Measurements from ENCODE around the gene PPP2R5B.

Gene PPP2R5B

GRCh38 chr11:64908766-64909165, 15.7 kb upstream of the PPP2R5B start:
- Histone ChIP-seq H2AK5ac (ENCODE audit: low read length) (no peak overlapping the region), H3K9ac (ENCODE audit: low read length) (no peak overlapping the region), H2BK5ac (ENCODE audit: low read depth, low read length, poor library complexity) (no peak overlapping the region), H3K14ac (ENCODE audit: low read length) (no peak overlapping the region), H3K36me3 (ENCODE audit: control insufficient read depth in 1 of 2, insufficient read depth in 2 of 2, low read length in 2 of 2) (peaks cover 77 to 81% of the 10 kb centered on the region in 2 experiments), H3K4me1 (ENCODE audit: control insufficient read depth in 1 of 2, insufficient read depth in 2 of 2, low read length in 2 of 2) (no peaks in the 10 kb centered on the region), H4K8ac (ENCODE audit: low read depth, low read length) (no peak overlapping the region), H3K79me2 (ENCODE audit: control insufficient read depth, insufficient read depth, low read length, poor library complexity) (no peaks in the 10 kb centered on the region), H2AFZ (ENCODE audit: insufficient read depth, low read length, poor library complexity) (no peak overlapping the region), H3K27ac (ENCODE audit: low read depth, low read length) (no peak overlapping the region), H2BK12ac (ENCODE audit: low read length) (no peak overlapping the region), H3K27me3 (ENCODE audit: insufficient read depth, low read length) (no peaks in the 10 kb centered on the region), H3K4me2 (ENCODE audit: low read length) (no peak overlapping the region), H3K79me1 (ENCODE audit: low read length) (no peaks in the 10 kb centered on the region), H3K4me3 (ENCODE audit: low read depth, low read length) (no peak overlapping the region), H4K91ac (ENCODE audit: low read depth, low read length) (no peak overlapping the region), H3K9me3 (ENCODE audit: insufficient read depth, low read depth, low read length) (peaks cover 2% of the 10 kb centered on the region), H3K23ac (ENCODE audit: low read length) (no peak overlapping the region), H2BK120ac (ENCODE audit: insufficient read depth, low read length, poor library complexity) (no peak overlapping the region), H3K4ac (ENCODE audit: low read depth, low read length) (no peak overlapping the region), H3K18ac (ENCODE audit: low read length) (no peak overlapping the region), H4K12ac (ENCODE audit: low read depth, low read length) (no peak overlapping the region)
- WGBS (ENCODE audit: extremely low coverage, insufficient coverage, insufficient read length), result no CpG with 5 or more reads among the region's 11 CpGs
- no peak for DNase-seq

GRCh38 chr11:64909653-64910343, 14.7 kb upstream of the PPP2R5B start:
- H3K23ac ChIP-seq (ENCODE audit: low read length), result no peak overlapping the region
- H4K91ac ChIP-seq (ENCODE audit: low read depth, low read length), result no peak overlapping the region
- H3K14ac ChIP-seq (ENCODE audit: low read length), result no peak overlapping the region
- H2BK5ac ChIP-seq (ENCODE audit: low read depth, low read length, poor library complexity), result no peak overlapping the region
- no peaks in the 10 kb centered on the region for H3K27me3 ChIP-seq (ENCODE audit: insufficient read depth, low read length)
- no peak overlapping the region for H3K9ac ChIP-seq (ENCODE audit: low read length)
- H4K12ac ChIP-seq (ENCODE audit: low read depth, low read length), result no peak overlapping the region
- no peak overlapping the region for H3K4me3 ChIP-seq (ENCODE audit: low read depth, low read length)
- H3K9me3 ChIP-seq (ENCODE audit: insufficient read depth, low read depth, low read length), result peaks cover 4% of the 10 kb centered on the region
- no peak overlapping the region for H3K4me2 ChIP-seq (ENCODE audit: low read length)
- no peak overlapping the region for H2BK12ac ChIP-seq (ENCODE audit: low read length)
- no peaks in the 10 kb centered on the region for H3K4me1 ChIP-seq (ENCODE audit: control insufficient read depth in 1 of 2, insufficient read depth in 2 of 2, low read length in 2 of 2)
- H2AFZ ChIP-seq (ENCODE audit: insufficient read depth, low read length, poor library complexity), result no peak overlapping the region
- no peak overlapping the region for H2BK120ac ChIP-seq (ENCODE audit: insufficient read depth, low read length, poor library complexity)
- H3K79me1 ChIP-seq (ENCODE audit: low read length), result no peaks in the 10 kb centered on the region
- no peaks in the 10 kb centered on the region for H3K79me2 ChIP-seq (ENCODE audit: control insufficient read depth, insufficient read depth, low read length, poor library complexity)
- WGBS (ENCODE audit: extremely low coverage, insufficient coverage, insufficient read length), result no CpG with 5 or more reads among the region's 39 CpGs
- no peak overlapping the region for H2AK5ac ChIP-seq (ENCODE audit: low read length)
- no peak for DNase-seq
- no peak overlapping the region for H3K4ac ChIP-seq (ENCODE audit: low read depth, low read length)
- H3K27ac ChIP-seq (ENCODE audit: low read depth, low read length), result no peak overlapping the region
- peaks cover 82 to 88% of the 10 kb centered on the region in 2 experiments for H3K36me3 ChIP-seq (ENCODE audit: control insufficient read depth in 1 of 2, insufficient read depth in 2 of 2, low read length in 2 of 2)
- H4K8ac ChIP-seq (ENCODE audit: low read depth, low read length), result no peak overlapping the region
- no peak overlapping the region for H3K18ac ChIP-seq (ENCODE audit: low read length)

GRCh38 chr11:64910451-64911093, 13.9 kb upstream of the PPP2R5B start:
- Histone ChIP-seq H3K79me1 (ENCODE audit: low read length) (no peaks in the 10 kb centered on the region), H3K9ac (ENCODE audit: low read length) (no peak overlapping the region), H4K8ac (ENCODE audit: low read depth, low read length) (no peak overlapping the region), H3K27ac (ENCODE audit: low read depth, low read length) (no peak overlapping the region), H3K27me3 (ENCODE audit: insufficient read depth, low read length) (no peaks in the 10 kb centered on the region), H3K79me2 (ENCODE audit: control insufficient read depth, insufficient read depth, low read length, poor library complexity) (no peaks in the 10 kb centered on the region), H3K18ac (ENCODE audit: low read length) (no peak overlapping the region), H3K4me1 (ENCODE audit: control insufficient read depth in 1 of 2, insufficient read depth in 2 of 2, low read length in 2 of 2) (no peaks in the 10 kb centered on the region), H3K14ac (ENCODE audit: low read length) (no peak overlapping the region), H4K12ac (ENCODE audit: low read depth, low read length) (no peak overlapping the region), H3K9me3 (ENCODE audit: insufficient read depth, low read depth, low read length) (peaks cover 2% of the 10 kb centered on the region), H3K4me3 (ENCODE audit: low read depth, low read length) (no peak overlapping the region), H2AFZ (ENCODE audit: insufficient read depth, low read length, poor library complexity) (no peak overlapping the region), H2BK120ac (ENCODE audit: insufficient read depth, low read length, poor library complexity) (no peak overlapping the region), H2BK12ac (ENCODE audit: low read length) (no peak overlapping the region), H2AK5ac (ENCODE audit: low read length) (no peak overlapping the region), H3K36me3 (ENCODE audit: control insufficient read depth in 1 of 2, insufficient read depth in 2 of 2, low read length in 2 of 2) (peaks cover 78 to 84% of the 10 kb centered on the region in 2 experiments), H3K23ac (ENCODE audit: low read length) (no peak overlapping the region), H4K91ac (ENCODE audit: low read depth, low read length) (no peak overlapping the region), H2BK5ac (ENCODE audit: low read depth, low read length, poor library complexity) (no peak overlapping the region), H3K4me2 (ENCODE audit: low read length) (no peak overlapping the region), H3K4ac (ENCODE audit: low read depth, low read length) (no peak overlapping the region)
- DNase-seq, result no peak
- no CpG with 5 or more reads among the region's 27 CpGs for WGBS (ENCODE audit: extremely low coverage, insufficient coverage, insufficient read length)

- Histone ChIP-seq H3K23ac (ENCODE audit: low read length) (no peak overlapping the region), H3K27ac (ENCODE audit: low read depth, low read length) (no peak overlapping the region), H3K79me2 (ENCODE audit: control insufficient read depth, insufficient read depth, low read length, poor library complexity) (no peaks in the 10 kb centered on the region), H3K36me3 (ENCODE audit: control insufficient read depth in 1 of 2, insufficient read depth in 2 of 2, low read length in 2 of 2) (peaks cover 73 to 78% of the 10 kb centered on the region in 2 experiments), H3K9me3 (ENCODE audit: insufficient read depth, low read depth, low read length) (peaks cover 2% of the 10 kb centered on the region), H3K14ac (ENCODE audit: low read length) (no peak overlapping the region), H3K4me2 (ENCODE audit: low read length) (no peak overlapping the region), H3K9ac (ENCODE audit: low read length) (no peak overlapping the region), H3K27me3 (ENCODE audit: insufficient read depth, low read length) (no peaks in the 10 kb centered on the region), H4K91ac (ENCODE audit: low read depth, low read length) (no peak overlapping the region), H2BK12ac (ENCODE audit: low read length) (no peak overlapping the region), H3K4ac (ENCODE audit: low read depth, low read length) (no peak overlapping the region), H3K79me1 (ENCODE audit: low read length) (no peaks in the 10 kb centered on the region), H2BK5ac (ENCODE audit: low read depth, low read length, poor library complexity) (no peak overlapping the region), H3K4me1 (ENCODE audit: control insufficient read depth in 1 of 2, insufficient read depth in 2 of 2, low read length in 2 of 2) (peaks cover 4 to 5% of the 10 kb centered on the region in 2 experiments), H3K18ac (ENCODE audit: low read length) (no peak overlapping the region), H3K4me3 (ENCODE audit: low read depth, low read length) (no peak overlapping the region), H4K8ac (ENCODE audit: low read depth, low read length) (no peak overlapping the region), H2BK120ac (ENCODE audit: insufficient read depth, low read length, poor library complexity) (no peak overlapping the region), H2AFZ (ENCODE audit: insufficient read depth, low read length, poor library complexity) (no peak overlapping the region), H2AK5ac (ENCODE audit: low read length) (no peak overlapping the region), H4K12ac (ENCODE audit: low read depth, low read length) (no peak overlapping the region)
- no CpG with 5 or more reads among the region's 7 CpGs for WGBS (ENCODE audit: extremely low coverage, insufficient coverage, insufficient read length)
- no peak for DNase-seq
Measured at GRCh38 chr11:64911142-64911541, 13.3 kb upstream of the PPP2R5B start.

Measured in trophoblast cell (in vitro differentiated cells and primary cell).